NCI-H510A treated with DMSO at 0.1 percent for 48 hours (cell line): ENCODE results near the gene ARHGAP21.
A peak's percentile ranks its signal among the peaks of the same experiment; 100 is the strongest.
"Not testable (repeated sequence)": the region's sequence is repeated elsewhere in the genome, so short reads cannot be mapped to it uniquely, and the experiment has no call there.

Source experiments
- DNase-seq: peaks from one replicate; lab custom pipeline; 2025; lab: John Stamatoyannopoulos, UW

ARHGAP21 gene

DNA sequence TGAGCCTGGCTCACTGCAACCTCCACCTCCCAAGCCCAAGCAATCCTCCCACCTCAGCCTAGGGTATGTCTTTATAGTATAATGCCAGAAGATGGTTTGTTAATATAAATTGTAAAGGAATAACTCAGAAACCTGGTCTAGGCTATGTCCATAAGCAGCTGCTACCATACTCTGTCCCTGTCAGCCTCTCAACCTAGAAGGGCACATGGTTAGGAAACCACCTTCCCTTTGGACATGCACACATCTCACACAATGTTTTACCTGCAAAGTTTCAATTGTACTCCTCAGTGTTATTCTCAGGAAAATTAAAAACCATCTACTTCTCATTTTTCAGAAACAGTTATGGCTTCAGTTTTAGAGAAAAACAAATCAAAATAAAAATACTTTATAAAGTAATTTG, 40.1 kb downstream of the ARHGAP21 start:
- DNase-seq: no peak

DNA sequence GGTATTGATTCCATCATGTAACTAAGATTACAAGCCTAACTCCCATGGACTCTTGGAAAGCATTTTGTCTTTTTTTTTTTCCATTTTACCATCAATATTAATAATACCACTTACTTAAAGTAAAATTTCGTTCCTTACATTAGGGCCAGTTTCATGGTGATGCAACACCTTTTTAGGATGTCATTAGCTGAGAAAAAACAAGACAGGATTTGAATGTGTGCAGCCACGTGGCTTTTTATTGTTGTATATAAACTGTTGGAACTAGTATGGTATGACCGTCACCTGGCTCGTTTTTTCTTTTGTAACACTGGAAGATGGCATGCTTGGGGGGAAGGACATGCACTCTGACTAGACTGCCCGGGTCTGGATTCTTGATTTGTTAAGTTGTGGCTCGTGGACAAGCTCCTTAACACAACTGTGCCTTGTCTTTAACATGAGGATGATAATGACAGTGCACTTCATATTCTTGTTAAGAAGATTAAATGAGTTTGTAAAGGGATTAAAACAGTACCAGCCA, 42.1 kb downstream of the ARHGAP21 start:
- DNase-seq: no peak

DNA sequence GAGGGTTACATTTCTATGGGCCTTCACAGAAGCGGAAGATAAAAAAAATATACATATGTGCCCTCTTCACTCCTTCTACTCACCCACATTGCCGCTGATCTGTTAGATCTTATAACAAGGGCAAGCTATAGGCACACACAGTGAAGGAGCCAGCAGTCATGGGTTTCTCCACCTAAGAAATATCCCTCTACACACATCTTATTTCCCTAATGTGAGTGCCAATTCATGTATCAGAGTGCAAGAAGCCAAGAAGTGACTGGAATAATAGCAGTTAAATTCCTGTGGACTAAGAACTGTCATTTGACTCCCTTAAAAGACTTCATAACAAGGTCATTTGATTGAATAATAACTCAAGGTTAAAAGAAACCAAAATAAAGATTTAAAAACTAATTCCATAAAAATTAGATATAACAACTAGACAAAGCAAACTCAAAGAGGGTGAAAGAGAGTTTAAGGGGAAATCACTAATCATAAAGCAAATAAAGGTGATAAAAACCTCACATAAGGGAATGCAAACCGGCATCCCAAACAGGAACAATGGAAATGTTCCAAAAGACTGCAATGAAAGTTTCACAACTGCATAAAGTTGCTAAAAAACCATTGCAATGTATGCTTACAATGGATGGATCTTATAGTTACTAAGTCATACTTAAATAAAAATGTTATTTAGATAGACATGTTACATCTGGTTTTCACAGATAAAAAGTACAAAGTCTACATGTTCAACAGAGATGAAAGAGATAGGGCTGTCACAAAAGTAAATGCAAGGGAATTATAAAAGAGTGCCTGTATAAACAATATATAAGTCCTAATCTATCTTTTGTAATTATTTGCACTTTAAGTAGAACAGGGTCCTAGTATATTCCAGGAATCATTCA, 42.8 kb downstream of the ARHGAP21 start:
- DNase-seq: no peak

DNA sequence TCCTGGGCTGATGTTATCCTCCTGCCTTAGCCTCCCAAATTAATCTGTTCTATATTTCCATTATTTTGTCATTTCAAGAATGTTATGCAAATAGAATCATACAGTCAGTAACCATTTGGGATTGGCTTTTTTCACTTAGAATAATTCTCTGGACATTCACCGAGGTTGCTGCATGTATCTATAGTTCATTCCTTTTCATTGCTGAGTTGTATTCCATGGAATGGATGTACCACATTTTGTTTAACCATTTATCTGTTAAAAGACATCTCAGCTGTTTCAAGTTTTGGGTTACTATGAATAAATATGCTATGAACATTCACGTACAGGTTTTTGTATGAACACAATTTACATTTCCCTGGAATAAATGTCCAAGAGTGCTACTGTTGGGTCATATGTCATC, 44.9 kb downstream of the ARHGAP21 start:
- no peak for DNase-seq

DNA sequence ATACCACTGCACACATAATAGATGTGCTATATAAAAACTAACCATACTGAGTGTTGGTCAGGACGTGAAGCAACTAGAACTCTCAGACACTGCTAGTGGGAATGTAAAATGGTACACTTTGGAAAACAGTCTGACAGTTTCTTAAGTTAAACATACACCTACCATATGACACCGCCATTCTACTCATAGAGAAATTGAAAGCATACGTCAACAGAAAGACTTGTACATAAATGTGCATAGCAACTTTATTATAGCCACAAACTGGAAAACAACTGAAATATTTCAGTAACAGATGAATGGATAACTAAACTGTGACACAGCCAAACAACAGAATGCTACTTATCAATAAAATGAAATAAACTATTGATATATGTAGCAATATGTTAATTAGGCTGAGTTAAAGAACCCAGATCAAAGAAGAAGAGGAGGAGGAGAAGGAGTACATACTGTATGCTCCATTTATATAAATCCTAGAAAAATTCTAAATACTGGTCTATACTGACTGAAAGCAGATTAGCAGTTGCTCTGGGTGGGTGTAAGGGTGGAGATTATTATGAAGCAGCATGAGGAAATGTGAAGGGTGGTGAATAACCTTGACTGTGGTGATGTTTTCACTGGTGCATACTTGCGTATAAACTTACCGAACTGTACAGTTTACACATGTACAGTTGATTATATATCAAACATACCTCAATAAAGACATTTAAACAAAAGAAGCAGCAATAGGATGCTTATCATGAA, 48.6 kb downstream of the ARHGAP21 start:
- no peak for DNase-seq

DNA sequence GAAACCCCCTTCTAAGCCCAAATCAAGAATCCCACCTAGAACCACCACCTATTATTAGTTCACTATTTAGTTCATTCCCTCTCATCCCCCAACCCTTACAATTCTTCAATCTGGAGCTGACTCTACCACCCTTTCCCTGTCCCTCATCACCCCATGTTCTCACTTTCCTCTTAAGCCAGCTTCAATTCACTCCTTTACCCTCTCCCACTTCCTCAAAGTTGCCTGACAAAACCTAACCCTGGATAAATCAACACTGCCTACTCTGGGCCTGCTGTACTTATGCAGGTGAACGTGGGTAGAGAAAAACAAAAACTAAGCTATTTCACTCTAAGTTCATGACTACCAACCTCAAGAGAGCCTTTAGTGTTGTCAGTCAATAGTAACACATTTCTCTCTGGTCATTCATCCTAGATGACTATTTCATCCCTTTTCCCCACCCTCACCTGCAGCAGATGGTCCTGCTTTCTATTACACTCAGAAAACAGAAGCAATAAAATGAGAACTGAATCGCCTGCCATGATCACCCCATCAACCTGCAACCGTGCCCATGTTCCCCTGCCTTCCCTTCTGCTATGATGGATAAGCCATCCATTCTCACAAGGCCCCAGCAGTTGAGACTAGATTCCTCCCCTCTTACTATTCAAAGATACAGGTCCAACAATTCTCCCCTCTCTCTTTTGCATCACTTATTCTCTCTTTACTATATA, 52.6 kb downstream of the ARHGAP21 start:
- no peak for DNase-seq

DNA sequence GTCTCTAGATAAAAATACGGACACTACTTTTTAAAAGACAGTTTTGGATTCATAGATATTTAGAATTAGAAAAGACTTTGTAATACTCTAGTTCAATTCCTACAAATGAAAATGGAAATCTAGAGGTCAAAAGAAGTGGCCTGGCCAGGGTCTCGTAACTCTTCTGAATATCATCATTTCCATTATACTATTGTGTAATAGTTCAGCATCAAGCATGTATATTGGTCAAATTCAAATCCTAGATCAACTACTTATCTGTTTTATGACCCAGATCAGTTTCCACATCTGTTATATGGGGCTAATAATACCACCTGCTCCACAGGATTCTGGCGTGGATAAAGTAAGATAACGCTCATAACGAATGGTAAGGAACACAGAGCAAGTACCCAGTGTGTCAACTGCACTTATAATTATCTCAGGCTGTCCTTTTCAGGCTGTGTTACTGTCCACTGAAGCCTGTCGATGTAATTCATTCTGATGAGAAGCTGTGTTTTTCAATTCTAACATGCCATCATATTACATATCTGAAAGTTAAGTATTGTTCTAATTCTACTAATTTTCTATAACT, 54.3 kb downstream of the ARHGAP21 start:
- DNase-seq: no peak

DNA sequence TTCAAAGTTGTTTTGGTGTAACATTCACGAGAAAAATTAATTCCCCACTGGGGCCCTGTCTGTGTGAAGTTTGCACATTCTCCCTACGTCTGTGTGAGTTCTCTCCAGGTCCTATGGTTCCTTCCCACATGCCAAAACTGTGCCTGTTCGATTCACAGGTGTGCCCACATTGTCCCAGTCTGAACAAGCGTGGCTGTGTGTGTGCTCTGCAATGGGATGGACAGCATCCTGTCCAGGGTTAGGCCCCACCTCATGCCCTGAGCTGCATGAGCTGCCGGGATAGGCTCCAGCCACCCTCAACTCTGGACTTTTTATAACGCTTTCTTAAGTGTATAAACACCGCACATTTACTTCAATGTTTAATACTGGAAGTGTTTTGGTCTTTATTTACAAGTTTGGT, 55.4 kb downstream of the ARHGAP21 start:
- DNase-seq: no peak

DNA sequence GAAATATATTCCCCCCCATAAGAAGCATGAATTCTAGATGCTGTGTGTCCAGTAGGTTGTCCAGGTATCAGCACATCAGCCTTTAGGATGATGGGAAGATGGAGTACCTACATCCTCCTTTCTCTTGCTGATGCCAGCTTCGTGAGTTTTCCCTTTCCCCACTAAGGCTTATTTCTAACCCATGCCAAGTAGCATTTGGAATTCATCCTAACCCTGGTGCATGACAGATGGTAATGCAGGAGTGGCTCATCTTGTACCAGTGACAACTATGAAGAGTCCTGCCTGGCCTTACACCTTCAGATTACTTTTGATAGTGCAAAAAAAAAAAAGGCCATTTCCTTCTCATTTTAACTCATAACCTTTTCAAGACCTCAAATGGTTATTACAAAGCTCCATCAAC, 58.7 kb downstream of the ARHGAP21 start:
- DNase-seq: no peak

DNA sequence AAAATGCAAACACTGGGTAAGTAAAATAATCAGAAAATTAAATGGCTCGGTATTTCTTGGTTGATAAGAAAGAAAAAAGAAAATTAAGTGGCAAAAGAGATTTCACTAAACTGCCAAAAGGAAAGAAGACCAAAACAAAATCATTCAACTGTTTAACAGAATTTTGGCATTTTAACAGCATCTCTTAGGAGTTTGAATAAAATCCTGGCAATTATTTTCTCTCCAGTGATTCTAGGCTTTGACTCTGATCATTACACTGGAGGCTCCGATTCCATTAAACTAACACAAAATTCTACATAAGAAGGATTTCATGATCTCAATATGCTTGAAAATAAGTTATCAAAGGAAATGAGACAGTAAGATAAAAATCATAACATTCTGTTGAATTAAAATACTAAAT, 62.3 kb downstream of the ARHGAP21 start:
- DNase-seq: no peak

DNA sequence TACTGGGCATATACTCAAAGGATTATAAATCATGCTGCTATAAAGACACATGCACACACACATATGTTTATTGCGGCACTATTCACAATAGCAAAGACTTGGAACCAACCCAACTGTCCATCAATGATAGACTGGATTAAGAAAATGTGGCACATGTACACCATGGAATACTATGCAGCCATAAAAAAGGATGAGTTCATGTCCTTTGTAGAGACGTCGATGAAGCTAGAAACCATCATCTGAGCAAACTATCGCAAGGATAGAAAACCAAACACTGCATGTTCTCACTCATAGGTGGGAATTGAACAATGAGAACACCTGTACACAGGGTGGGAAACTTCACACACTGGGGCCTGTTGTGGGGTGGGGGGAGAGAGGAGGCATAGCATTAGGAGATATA, 65.4 kb downstream of the ARHGAP21 start:
- not testable (repeated sequence) for DNase-seq

DNA sequence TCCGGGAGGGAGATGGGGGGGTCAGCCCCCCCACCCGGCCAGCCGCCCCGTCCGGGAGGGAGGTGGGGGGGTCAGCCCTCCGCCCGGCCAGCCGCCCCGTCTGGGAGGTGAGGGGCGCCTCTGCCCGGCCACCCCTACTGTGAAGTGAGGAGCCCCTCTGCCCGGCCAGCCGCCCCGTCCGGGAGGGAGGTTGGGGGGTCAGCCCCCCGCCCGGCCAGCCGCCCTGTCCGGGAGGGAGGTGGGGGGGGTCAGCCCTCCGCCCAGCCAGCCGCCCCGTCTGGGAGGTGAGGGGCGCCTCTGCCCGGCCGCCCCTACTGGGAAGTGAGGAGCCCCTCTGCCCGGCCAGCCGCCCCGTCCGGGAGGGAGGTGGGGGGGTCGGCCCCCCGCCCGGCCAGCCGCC, 67.4 kb downstream of the ARHGAP21 start:
- DNase-seq: not testable (repeated sequence)

DNA sequence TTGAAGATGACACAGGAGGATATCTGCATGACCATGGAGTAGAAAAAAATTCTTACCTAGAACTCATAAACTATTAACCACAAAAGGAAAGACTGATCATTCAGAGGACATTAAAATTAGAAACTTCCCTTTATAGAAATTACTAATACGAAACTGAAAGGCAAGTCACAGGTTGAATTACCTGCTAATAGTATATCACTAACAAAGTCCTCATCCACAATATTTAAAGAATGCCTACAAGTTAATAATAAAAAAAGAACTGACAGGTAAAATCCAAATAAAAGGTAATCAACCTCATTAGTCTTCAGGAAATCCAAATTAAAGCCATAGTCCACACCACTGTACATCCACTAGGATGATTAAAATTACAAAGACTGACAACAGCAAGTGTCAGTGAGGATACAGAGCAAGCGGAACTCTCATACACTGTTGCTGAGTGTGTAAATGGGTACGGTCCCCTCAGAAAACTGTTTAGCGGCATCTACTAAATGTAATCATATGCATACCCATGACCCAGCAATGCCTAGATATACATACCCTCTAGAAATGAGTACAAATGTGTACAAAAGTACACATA, 71.2 kb downstream of the ARHGAP21 start:
- DNase-seq: no peak

DNA sequence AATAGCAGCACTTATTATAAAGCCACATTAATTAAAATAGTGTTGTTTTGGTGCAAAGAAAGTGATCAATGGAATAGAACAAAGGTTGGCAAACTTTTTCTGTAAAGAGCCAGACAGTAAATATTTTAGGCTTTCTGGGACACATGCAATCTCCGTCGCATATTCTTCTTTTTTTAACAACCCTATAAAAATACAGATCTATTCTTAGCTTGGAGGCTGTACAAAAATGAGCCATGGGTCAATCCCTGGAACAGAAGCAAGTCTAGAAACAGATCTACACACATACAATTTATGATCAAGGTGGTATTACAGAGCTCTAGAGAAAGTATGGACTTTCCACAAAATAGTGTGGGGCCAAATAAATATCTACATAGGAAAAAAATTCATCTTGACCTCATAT, 71.8 kb downstream of the ARHGAP21 start:
- no peak for DNase-seq

DNA sequence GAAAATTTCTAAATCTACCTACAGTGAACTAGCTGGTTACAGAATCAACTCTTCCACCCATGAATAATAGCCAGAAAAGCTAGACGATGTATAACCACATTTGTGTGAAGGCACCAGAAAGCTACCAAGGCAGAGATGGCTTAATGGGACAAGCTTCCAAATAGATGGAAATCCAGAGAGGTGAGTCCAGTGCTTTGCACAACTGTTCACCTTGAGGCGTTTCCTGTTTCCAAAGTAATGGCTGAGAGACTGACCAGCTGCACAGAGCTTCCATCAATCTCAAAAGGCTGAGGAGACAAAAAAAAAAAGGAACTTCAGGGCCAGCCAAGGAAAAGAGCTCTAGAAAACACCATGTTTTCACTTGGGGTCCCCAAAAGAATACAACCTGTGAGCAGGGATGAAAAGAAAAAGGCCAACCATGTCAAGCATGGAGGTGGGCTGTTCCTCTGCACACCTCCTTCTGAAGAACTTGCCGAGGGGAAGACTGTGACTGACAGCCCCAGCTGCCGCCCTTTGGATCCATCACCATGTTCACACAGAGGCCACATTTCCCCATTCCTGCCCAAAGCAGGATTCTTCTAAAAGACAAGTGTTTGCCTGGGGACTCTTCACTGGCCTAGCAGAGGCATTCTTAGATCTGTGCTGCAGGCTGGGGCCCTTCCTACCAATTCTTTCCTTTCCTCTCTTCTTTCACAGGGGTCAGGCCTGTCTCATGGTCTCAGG, 72.9 kb downstream of the ARHGAP21 start:
- DNase-seq: no peak

DNA sequence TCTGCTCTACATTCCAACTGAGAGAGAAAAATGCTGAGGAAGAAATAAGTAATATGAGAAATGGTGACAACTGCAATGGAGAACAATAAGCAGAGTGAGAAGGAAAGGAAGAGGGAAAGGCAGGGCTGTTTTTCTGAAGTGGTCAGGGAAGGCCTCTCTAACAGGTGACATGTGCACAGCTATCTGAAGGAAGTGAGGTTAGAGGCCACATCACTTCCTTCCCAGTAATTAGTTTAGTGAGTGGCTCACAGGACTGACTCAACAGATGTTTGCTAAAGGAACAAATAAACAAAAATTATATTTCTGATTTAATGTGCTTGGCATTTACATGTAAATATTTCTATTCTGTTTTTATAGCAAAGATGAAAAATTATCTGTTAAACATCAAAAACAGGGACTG, 77.9 kb downstream of the ARHGAP21 start:
- DNase-seq: no peak

DNA sequence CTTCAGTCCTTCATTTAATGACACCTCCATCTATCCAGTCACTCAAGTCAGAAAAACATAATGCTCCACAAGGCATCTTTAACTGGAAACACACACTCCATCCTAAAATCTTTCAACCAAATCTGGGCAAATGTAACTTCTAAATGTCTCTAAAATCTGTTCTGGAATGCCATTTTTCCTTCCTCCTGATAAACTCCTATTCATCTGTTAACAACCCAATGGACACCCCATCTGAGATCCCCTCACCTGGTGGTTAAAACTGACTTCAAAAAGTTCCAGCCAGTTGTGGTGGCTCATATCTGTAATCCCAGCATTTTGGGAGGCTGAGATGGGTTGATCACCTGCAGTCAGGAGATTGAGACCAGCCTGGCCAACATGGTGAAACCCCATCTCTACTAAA, 78.7 kb downstream of the ARHGAP21 start:
- no peak for DNase-seq

DNA sequence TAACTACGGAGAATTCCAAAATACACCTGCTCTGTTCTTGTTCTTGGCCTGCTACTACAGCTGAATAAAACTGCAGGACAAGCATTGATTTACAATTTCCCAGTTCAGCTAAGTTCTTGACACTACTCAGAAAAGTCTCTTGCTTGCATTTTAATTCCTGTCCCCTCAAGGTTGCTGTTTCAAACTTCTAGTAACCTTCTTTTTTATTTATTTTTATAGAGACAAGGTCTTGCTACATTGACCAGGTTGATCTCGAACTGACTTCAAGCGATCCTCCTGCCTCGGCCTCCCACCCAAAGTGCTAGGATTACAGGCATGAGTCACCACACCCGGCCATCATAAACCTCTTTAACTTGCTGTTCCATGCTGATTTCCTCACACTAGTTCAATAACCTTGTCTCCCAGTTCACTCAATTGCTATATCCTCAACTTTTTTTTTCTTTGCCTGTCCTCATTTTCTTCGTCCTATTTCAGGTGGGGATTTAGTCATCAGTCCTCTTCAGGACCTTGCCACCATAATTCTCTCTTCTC, 79.9 kb downstream of the ARHGAP21 start:
- DNase-seq: no peak

DNA sequence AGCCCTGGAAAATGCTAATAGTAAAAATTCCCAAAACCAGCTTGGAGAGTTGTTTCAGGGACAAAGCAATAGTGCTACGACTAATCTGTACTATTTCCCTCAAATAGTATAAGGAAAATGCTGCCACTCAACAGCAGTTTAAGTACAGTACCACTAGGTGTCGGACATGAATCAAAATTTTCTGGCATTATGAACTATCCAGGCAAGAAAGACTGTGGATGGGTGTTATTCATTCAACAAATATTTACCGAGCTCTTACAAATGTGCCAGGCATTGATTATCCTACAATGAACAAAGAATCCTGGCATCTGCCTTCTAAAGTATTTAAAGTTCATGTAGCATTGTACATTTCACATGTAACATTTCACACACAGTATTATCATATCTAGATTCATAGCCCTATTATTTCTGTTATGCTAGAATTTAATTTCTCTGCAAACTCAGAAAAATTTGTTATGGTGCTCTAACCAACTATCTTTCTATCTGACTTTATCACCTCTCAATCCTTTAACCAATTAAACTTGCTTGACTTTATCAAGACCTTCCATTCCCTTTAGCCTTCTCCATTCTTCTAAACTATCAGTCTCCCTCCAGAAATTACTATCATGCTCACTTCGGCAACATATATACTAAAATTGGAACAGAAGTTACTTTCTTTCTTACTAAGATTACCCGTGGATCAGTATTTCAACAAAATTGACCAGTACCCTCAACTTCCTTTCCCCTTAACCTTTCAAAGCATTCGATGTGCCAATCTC, 80.6 kb downstream of the ARHGAP21 start:
- peak; percentile 53 for DNase-seq

DNA sequence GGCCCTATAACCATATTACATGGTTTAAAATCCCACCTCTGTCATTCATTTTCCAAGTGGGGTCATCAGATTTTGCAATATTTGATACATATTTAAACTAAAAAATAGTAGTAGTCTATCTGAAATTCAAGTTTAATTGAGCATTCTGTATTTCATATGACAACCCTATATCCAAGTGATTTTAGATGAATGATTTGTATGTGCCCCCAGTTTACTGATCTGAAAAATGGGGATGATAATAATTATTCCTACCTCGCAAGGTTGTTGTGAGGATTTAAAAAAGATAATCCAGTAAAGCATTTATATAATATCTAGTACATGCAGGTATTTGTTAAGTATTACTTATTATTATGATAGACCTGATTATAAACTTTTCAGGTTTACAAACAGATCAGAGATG, 84.6 kb downstream of the ARHGAP21 start:
- no peak for DNase-seq
